ENCODE data around the gene MID1. TPM values are rescaled to one million over a fixed set of nuclear protein-coding genes. Genes with fewer than 3 reads are reported as not detected.

MID1 gene
- total RNA-seq, 1 experiment from 2014 or later: 9.7 TPM

DNA sequence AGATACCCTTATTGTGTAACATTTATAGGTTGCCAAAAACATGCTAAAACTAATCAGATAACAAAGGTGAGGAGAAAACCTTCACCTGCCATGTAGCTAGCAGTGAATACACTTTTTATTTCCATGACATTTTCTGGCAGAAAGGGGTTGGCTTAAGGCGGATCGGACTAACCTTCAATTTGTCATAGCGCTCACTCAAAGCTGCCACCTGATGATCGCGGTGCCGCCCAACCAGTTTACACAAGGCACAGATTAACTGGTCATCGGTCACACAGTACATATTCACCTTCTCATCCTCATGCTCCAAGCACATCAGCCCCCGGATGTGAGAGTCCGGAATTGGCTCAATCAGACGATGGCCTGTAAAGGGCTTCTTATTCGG is 53.7 kb downstream of the MID1 start:
- POLR2A ChIA-PET: interaction anchor here (0.8 kb wide), 1 partner anchor 504 kb away, joined by 3 read pairs; no protein-coding TSS in a partner anchor
- H3K27ac Mint-ChIP-seq (ENCODE audit: low read depth, unreplicated experiment): peak overlapping the region; percentile 0
- TF ChIP-seq, protein P1, sequence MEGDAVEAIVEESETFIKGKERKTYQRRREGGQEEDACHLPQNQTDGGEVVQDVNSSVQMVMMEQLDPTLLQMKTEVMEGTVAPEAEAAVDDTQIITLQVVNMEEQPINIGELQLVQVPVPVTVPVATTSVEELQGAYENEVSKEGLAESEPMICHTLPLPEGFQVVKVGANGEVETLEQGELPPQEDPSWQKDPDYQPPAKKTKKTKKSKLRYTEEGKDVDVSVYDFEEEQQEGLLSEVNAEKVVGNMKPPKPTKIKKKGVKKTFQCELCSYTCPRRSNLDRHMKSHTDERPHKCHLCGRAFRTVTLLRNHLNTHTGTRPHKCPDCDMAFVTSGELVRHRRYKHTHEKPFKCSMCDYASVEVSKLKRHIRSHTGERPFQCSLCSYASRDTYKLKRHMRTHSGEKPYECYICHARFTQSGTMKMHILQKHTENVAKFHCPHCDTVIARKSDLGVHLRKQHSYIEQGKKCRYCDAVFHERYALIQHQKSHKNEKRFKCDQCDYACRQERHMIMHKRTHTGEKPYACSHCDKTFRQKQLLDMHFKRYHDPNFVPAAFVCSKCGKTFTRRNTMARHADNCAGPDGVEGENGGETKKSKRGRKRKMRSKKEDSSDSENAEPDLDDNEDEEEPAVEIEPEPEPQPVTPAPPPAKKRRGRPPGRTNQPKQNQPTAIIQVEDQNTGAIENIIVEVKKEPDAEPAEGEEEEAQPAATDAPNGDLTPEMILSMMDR (IDR thresholded peaks at IDR 0.05; ENCODE audit: unreplicated experiment): no peak
- no peak for DNase-seq (ENCODE audit: unreplicated experiment)
- no peak overlapping the region for H3K4me3 Mint-ChIP-seq (ENCODE audit: unreplicated experiment)
- H3K4me1 Mint-ChIP-seq (ENCODE audit: insufficient read depth, unreplicated experiment): peaks cover 20% of the 10 kb centered on the region
- H3K36me3 Mint-ChIP-seq (ENCODE audit: insufficient read depth, unreplicated experiment): peaks cover 8% of the 10 kb centered on the region
- H3K27me3 Mint-ChIP-seq (ENCODE audit: insufficient read depth, unreplicated experiment): no peaks in the 10 kb centered on the region
- CTCF ChIA-PET: interaction anchor here (1.2 kb wide), 1 partner anchor 11 kb away, joined by 3 read pairs; no protein-coding TSS in a partner anchor
- intact Hi-C loops (cut with micrococcal nuclease): no loop called here
- no peaks in the 10 kb centered on the region for H3K9me3 Mint-ChIP-seq (ENCODE audit: unreplicated experiment)
- BruUV-seq (replicated peaks): no TSS peak

- H3K36me3 Mint-ChIP-seq (ENCODE audit: insufficient read depth, unreplicated experiment): peaks cover 8% of the 10 kb centered on the region
- TF ChIP-seq, protein P1 (IDR thresholded peaks at IDR 0.05; ENCODE audit: unreplicated experiment): no peak
- CTCF ChIA-PET: interaction anchor here (0.6 kb wide), 1 partner anchor 192 kb away, joined by 4 read pairs; no protein-coding TSS in a partner anchor
- no TSS peak for BruUV-seq (replicated peaks)
- H3K27me3 Mint-ChIP-seq (ENCODE audit: insufficient read depth, unreplicated experiment): no peaks in the 10 kb centered on the region
- no peak overlapping the region for H3K4me3 Mint-ChIP-seq (ENCODE audit: unreplicated experiment)
- peaks cover 7% of the 10 kb centered on the region for H3K4me1 Mint-ChIP-seq (ENCODE audit: insufficient read depth, unreplicated experiment)
- DNase-seq (ENCODE audit: unreplicated experiment): no peak
- intact Hi-C loops (cut with micrococcal nuclease): no loop called here
- H3K27ac Mint-ChIP-seq (ENCODE audit: low read depth, unreplicated experiment): no peak overlapping the region
- no peaks in the 10 kb centered on the region for H3K9me3 Mint-ChIP-seq (ENCODE audit: unreplicated experiment)
- POLR2A ChIA-PET: no interaction called here
Observed at GRCh38 chrX:10564484-10564883, 55.9 kb downstream of the MID1 start.

GRCh38 chrX:10557166-10557565 is 63.2 kb downstream of the MID1 start:
- Mint-ChIP-seq H3K4me3 (ENCODE audit: unreplicated experiment) (no peak overlapping the region), H3K9me3 (ENCODE audit: unreplicated experiment) (peaks cover 7% of the 10 kb centered on the region), H3K4me1 (ENCODE audit: insufficient read depth, unreplicated experiment) (no peaks in the 10 kb centered on the region), H3K27ac (ENCODE audit: low read depth, unreplicated experiment) (no peak overlapping the region), H3K27me3 (ENCODE audit: insufficient read depth, unreplicated experiment) (no peaks in the 10 kb centered on the region), H3K36me3 (ENCODE audit: insufficient read depth, unreplicated experiment) (no peaks in the 10 kb centered on the region)
- TF ChIP-seq, protein P1 (IDR thresholded peaks at IDR 0.05; ENCODE audit: unreplicated experiment): no peak
- intact Hi-C loops (cut with micrococcal nuclease): no loop called here
- CTCF ChIA-PET: interaction anchor here (0.6 to 1.0 kb wide), 3 partner anchors 8 to 212 kb away, joined by 3 to 5 read pairs (median 4); no protein-coding TSS in a partner anchor
- POLR2A ChIA-PET: no interaction called here
- no peak for DNase-seq (ENCODE audit: unreplicated experiment)
- BruUV-seq (replicated peaks): no TSS peak

DNA sequence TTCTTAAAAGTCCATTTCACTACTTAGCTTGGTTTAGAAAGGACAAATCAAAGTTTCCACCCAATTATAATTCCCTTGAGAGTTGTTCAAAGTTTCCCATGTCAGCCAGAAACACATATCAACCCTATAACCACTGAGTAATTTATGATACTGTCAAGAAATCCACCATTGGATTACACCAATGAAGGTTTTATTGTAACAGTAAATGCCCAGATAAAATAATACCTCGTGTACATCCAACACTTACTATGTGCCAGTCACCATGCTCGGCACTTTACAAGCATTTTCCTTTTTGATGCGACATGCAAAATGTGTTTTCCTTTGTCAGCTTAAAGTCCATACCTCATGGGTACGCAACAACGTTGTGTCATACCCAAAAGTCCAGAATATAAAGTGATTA is 64.0 kb downstream of the MID1 start:
- Mint-ChIP-seq H3K36me3 (ENCODE audit: insufficient read depth, unreplicated experiment) (no peaks in the 10 kb centered on the region), H3K4me3 (ENCODE audit: unreplicated experiment) (no peak overlapping the region), H3K27ac (ENCODE audit: low read depth, unreplicated experiment) (no peak overlapping the region), H3K9me3 (ENCODE audit: unreplicated experiment) (peaks cover 7% of the 10 kb centered on the region), H3K27me3 (ENCODE audit: insufficient read depth, unreplicated experiment) (no peaks in the 10 kb centered on the region), H3K4me1 (ENCODE audit: insufficient read depth, unreplicated experiment) (no peaks in the 10 kb centered on the region)
- BruUV-seq (replicated peaks): no TSS peak
- ChIA-PET CTCF (interaction anchor here (0.6 kb wide), 2 partner anchors 41 to 978 kb away, joined by 3 read pairs; no protein-coding TSS in a partner anchor), POLR2A (no interaction called here)
- TF ChIP-seq, protein P1 (IDR thresholded peaks at IDR 0.05; ENCODE audit: unreplicated experiment): no peak
- DNase-seq (ENCODE audit: unreplicated experiment): no peak
- intact Hi-C loops (cut with micrococcal nuclease): no loop called here
